Natural killer cell (primary cell): Measurements from ENCODE around the gene FILIP1L. TPM values are rescaled to one million over a fixed set of nuclear protein-coding genes. Genes with fewer than 3 reads are reported as not detected.

Source experiments
- ATAC-seq, 3 donors: fragments of 150-1000 bp in 2 of 3; fragments of 200-7000 bp in 1 of 3; cut with Tn5 transposase; 1 replicate in 1 of 3; 2 replicates in 2 of 3; pipeline ENCODE4 v1.10.0; 2021; ENCODE audit warnings: mild to moderate bottlenecking in 2 of 3, moderate library complexity in 2 of 3
- DNase-seq, 2 donors: peaks; one replicate each; pipeline versions ENCODE4 v3.0.0 to v3.0.0-alpha.2; 2013 to 2021; ENCODE audit warnings: mixed read lengths in 1 of 2
- H3K27ac ChIP-seq: one replicate; pipeline ENCODE4 v1.5.1; 2013; ENCODE audit warnings: mild to moderate bottlenecking, low read length
- H3K27me3 ChIP-seq: one replicate; pipeline ENCODE4 v1.6.1; 2013; ENCODE audit warnings: low read length; ENCODE audit not compliant: control insufficient read depth, insufficient read depth
- H3K36me3 ChIP-seq: one replicate; pipeline ENCODE4 v1.6.1; 2013; ENCODE audit warnings: low read length; ENCODE audit not compliant: control insufficient read depth, insufficient read depth
- H3K4me1 ChIP-seq: one replicate; pipeline ENCODE4 v1.6.1; 2013; ENCODE audit warnings: low read length; ENCODE audit not compliant: control insufficient read depth, insufficient read depth
- H3K4me3 ChIP-seq: one replicate; pipeline ENCODE4 v1.5.1; 2013; ENCODE audit warnings: low read length
- H3K9me3 ChIP-seq: one replicate; pipeline ENCODE4 v1.6.1; 2013; ENCODE audit warnings: low read length; ENCODE audit not compliant: control insufficient read depth, insufficient read depth
- H3K27ac Mint-ChIP-seq, 2 donors: one replicate each; pipeline ENCODE4 v1.8.0; 2022; ENCODE audit warnings: mild to moderate bottlenecking in 2 of 2, mixed read lengths in 2 of 2, moderate library complexity in 1 of 2
- H3K27me3 Mint-ChIP-seq, 2 donors: one replicate each; pipeline ENCODE4 v1.8.0; 2022; ENCODE audit warnings: low read depth in 2 of 2, mixed read lengths in 2 of 2
- H3K36me3 Mint-ChIP-seq: one replicate; pipeline ENCODE4 v1.8.0; 2022; ENCODE audit warnings: mixed read lengths
- H3K4me1 Mint-ChIP-seq, 2 donors: one replicate each; pipeline ENCODE4 v1.8.0; 2022; ENCODE audit warnings: mixed read lengths in 2 of 2
- H3K4me3 Mint-ChIP-seq: one replicate; pipeline ENCODE4 v1.8.0; 2022; ENCODE audit warnings: mild to moderate bottlenecking, moderate library complexity, mixed read lengths
- H3K9me3 Mint-ChIP-seq, 2 donors: one replicate each; pipeline ENCODE4 v1.8.0; 2022; ENCODE audit warnings: mixed read lengths in 2 of 2
- WGBS: methylation state at CpG from one replicate; pipeline ENCODE4 v1.1.7; 2013; ENCODE audit warnings: missing lambda C conversion rate; ENCODE audit not compliant: insufficient coverage; 5-methylcytosine and 5-hydroxymethylcytosine counted together
- intact Hi-C: fragments of 100-400 bp; cut with micrococcal nuclease; formaldehyde crosslinking; loops from one replicate; pipeline ENCODE4 v1.14.2; 2022
- total RNA-seq, 4 donors: library from RNA; stranded (reverse); fragments of 120-200 nt in 1 of 4; gene quantifications; one replicate each; pipeline versions ENCODE4 v1.2.3 to v1.2.4, GENCODE V29; 2013 to 2022
- TF ChIP-seq, protein P1 (sequence below): fragments of 200-600 bp; IDR thresholded peaks from one replicate; pipeline ENCODE4 v1.8.0; 2022; ENCODE audit warnings: antibody characterized with exemption

The FILIP1L gene
- total RNA-seq, 3 donors from 2014 or later (not counting 1 experiment from before 2014, with no cell fraction given), result 0.12 TPM; not detected in 2

DNA sequence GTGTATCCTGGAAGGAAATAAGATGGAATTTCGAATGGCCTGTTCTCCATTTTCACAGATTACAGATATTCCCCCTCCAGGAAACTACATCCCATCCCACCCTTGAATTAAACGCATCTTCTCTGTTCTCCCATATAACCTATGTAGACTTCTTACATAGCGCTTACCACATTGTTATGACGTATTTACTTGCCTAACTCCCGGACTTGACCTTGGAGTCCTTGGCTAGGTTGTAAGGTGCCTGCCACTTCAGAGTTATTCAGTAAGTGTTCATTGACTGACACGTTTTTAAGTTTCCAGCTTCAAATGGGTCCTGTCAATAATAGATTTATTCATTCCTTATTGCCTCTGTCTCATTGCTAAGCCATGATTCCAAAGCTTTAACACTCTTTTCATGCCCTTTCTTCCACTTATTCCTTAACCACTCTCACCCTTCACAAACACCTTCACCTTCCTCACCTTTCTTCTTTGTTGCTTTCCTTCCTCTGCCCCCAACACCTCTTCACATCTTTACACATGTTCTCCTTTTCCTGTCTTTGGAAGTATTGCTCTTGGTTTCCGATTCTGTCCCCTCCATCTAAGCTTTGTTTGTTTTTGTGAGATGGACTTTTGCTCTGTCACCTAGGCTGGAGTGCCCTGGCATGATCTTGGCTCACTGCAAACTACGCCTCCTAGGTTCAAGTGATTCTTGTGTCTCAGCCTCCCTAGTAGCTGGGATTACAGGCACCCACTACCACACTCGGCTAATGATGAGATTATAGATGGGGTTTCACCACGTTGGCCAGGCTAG is 158.3 kb downstream of the FILIP1L start:
- intact Hi-C loops, result no loop called here

GRCh38 chr3:99954914-99955644 is 159.2 kb downstream of the FILIP1L start:
- no peaks in the 10 kb centered on the region for H3K27me3 ChIP-seq
- no peak overlapping the region for H3K27ac ChIP-seq
- H3K4me1 ChIP-seq, result no peaks in the 10 kb centered on the region
- Mint-ChIP-seq H3K27me3 (no peaks in the 10 kb centered on the region), H3K4me1 (no peaks in the 10 kb centered on the region), H3K36me3 (no peaks in the 10 kb centered on the region), H3K27ac (no peak overlapping the region), H3K4me3 (no peak overlapping the region), H3K9me3 (no peaks in the 10 kb centered on the region)
- no peaks in the 10 kb centered on the region for H3K36me3 ChIP-seq
- no peak overlapping the region for H3K4me3 ChIP-seq
- H3K9me3 ChIP-seq, result no peaks in the 10 kb centered on the region
- 95% methylated on average over 2 of the region's 4 CpGs for WGBS
- ATAC-seq, result no peak
- no peak for DNase-seq
- intact Hi-C loops, result no loop called here
- TF ChIP-seq, protein P1, sequence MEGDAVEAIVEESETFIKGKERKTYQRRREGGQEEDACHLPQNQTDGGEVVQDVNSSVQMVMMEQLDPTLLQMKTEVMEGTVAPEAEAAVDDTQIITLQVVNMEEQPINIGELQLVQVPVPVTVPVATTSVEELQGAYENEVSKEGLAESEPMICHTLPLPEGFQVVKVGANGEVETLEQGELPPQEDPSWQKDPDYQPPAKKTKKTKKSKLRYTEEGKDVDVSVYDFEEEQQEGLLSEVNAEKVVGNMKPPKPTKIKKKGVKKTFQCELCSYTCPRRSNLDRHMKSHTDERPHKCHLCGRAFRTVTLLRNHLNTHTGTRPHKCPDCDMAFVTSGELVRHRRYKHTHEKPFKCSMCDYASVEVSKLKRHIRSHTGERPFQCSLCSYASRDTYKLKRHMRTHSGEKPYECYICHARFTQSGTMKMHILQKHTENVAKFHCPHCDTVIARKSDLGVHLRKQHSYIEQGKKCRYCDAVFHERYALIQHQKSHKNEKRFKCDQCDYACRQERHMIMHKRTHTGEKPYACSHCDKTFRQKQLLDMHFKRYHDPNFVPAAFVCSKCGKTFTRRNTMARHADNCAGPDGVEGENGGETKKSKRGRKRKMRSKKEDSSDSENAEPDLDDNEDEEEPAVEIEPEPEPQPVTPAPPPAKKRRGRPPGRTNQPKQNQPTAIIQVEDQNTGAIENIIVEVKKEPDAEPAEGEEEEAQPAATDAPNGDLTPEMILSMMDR, result no peak

More for the DNA sequence above, 158.3 kb downstream of the FILIP1L start:
- no peak overlapping the region for H3K4me3 Mint-ChIP-seq
- no peaks in the 10 kb centered on the region for H3K36me3 Mint-ChIP-seq
- DNase-seq (no peak), ATAC-seq (no peak)
- H3K27me3 Mint-ChIP-seq, result no peaks in the 10 kb centered on the region
- no peaks in the 10 kb centered on the region for H3K4me1 Mint-ChIP-seq
- TF ChIP-seq, protein P1, result no peak
- 94% methylated on average over 10 of the region's 10 CpGs for WGBS
- Histone ChIP-seq H3K4me1 (no peaks in the 10 kb centered on the region), H3K27ac (no peak overlapping the region), H3K4me3 (no peak overlapping the region), H3K36me3 (no peaks in the 10 kb centered on the region), H3K27me3 (no peaks in the 10 kb centered on the region), H3K9me3 (no peaks in the 10 kb centered on the region)
- no peaks in the 10 kb centered on the region for H3K9me3 Mint-ChIP-seq
- H3K27ac Mint-ChIP-seq, result no peak overlapping the region

DNA sequence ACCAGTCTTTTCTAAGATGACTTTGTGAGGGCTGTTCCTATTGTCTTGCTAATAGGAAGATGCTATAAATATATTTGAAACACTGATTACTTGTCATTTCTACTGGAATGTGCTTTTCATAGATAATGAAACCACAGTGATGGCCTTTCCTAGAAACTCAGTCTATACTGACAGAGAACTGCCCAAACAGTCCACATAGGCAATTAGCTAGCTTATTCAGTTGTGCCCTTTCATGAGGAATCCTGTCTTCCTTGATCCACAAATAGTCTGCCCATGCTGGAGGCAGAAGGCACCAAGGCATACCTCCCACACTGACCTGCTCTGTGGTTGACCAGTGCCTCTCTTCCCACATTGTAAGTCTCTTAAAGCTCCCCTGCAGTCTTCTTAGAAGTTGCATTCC is 160.7 kb downstream of the FILIP1L start:
- Histone ChIP-seq H3K27me3 (no peaks in the 10 kb centered on the region), H3K27ac (no peak overlapping the region), H3K36me3 (no peaks in the 10 kb centered on the region), H3K4me3 (no peak overlapping the region), H3K4me1 (no peaks in the 10 kb centered on the region), H3K9me3 (no peaks in the 10 kb centered on the region)
- DNase-seq (no peak), ATAC-seq (no peak)
- Mint-ChIP-seq H3K4me3 (no peak overlapping the region), H3K9me3 (no peaks in the 10 kb centered on the region), H3K36me3 (no peaks in the 10 kb centered on the region), H3K27me3 (no peaks in the 10 kb centered on the region), H3K27ac (no peak overlapping the region), H3K4me1 (no peaks in the 10 kb centered on the region)
- intact Hi-C loops, result no loop called here
- TF ChIP-seq, protein P1, result no peak
